ENCODE data around the gene GBF1.

The GBF1 gene

GRCh38 chr10:102416695-102417094 lies 171.4 kb downstream of the GBF1 start:
- H3K27me3 ChIP-seq (ENCODE audit: insufficient read depth, poor library complexity, severe bottlenecking): peaks cover 22% of the 10 kb centered on the region
- TF ChIP-seq POLR2AphosphoS5 (IDR thresholded peaks at IDR 0.05; ENCODE audit: low read depth) (no peak), GABPA (IDR thresholded peaks at IDR 0.05; ENCODE audit: low read depth) (no peak), SPI1 (IDR thresholded peaks at IDR 0.05; ENCODE audit: borderline replicate concordance, low read depth) (no peak), REST (IDR thresholded peaks at IDR 0.05; ENCODE audit: insufficient replicate concordance, low read depth) (no peak)
- TF ChIP-seq, protein P1, sequence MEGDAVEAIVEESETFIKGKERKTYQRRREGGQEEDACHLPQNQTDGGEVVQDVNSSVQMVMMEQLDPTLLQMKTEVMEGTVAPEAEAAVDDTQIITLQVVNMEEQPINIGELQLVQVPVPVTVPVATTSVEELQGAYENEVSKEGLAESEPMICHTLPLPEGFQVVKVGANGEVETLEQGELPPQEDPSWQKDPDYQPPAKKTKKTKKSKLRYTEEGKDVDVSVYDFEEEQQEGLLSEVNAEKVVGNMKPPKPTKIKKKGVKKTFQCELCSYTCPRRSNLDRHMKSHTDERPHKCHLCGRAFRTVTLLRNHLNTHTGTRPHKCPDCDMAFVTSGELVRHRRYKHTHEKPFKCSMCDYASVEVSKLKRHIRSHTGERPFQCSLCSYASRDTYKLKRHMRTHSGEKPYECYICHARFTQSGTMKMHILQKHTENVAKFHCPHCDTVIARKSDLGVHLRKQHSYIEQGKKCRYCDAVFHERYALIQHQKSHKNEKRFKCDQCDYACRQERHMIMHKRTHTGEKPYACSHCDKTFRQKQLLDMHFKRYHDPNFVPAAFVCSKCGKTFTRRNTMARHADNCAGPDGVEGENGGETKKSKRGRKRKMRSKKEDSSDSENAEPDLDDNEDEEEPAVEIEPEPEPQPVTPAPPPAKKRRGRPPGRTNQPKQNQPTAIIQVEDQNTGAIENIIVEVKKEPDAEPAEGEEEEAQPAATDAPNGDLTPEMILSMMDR (IDR thresholded peaks at IDR 0.05; ENCODE audit: insufficient read depth, low read length): no peak
- no peak for DNase-seq (ENCODE audit: low read depth in 1 of 2, low spot score in 1 of 2)
- H3K4me3 ChIP-seq (replicated peaks; ENCODE audit: insufficient read depth, low read length): no peak overlapping the region
- no peak overlapping the region for H3K27ac ChIP-seq (replicated peaks)

DNA sequence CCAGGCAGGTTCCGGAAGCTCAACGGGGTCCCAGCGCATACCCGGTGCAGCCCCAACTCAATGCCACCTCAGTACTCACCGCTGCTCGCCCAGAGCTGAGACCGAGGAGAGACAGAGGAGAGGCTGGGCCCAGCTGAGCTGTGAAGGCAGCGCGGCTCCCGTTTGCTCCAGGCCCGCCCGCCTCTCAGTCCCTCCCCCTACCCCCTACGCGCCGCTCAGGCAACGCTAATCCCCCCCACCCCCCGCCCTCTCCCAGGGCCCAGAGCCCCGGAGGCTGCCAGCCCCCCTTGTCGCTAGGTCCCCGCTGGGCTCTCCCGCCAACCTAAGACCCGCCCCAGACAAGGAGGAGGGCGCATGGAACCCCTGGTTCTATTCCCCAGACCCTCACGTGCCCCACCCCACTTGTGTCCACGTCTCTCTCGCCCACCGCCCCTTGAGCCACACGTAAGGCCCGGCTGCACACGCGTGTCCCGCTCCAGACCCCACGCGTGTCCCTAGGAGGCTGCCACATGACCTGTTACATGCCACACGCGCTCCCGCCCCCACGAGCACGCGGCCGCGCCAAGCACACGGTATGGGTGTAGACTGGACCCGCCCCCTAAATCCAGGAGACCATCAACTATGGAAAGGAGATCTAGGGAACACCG lies 173.4 kb downstream of the GBF1 start, which contains the start of gene PSD:
TSS of gene PSD (minus strand) at position 164 of the 647 bp plus-strand sequence. CDS start 1,747 bp downstream, outside the sequence.
- DNase-seq (ENCODE audit: low read depth in 1 of 2, low spot score in 1 of 2): no peak
- Histone ChIP-seq H3K27ac (replicated peaks) (no peak within 1 kb of the TSS), H3K27me3 (ENCODE audit: insufficient read depth, poor library complexity, severe bottlenecking) (peaks cover 8% of the 10 kb centered on the region), H3K4me3 (replicated peaks; ENCODE audit: insufficient read depth, low read length) (peak within 1 kb of the TSS; percentile 99)
- TF ChIP-seq POLR2AphosphoS5 (IDR thresholded peaks at IDR 0.05; ENCODE audit: low read depth): no peak

GRCh38 chr10:102419269-102420180 lies 174.2 kb downstream of the GBF1 start:
- TF ChIP-seq REST (IDR thresholded peaks at IDR 0.05; ENCODE audit: insufficient replicate concordance, low read depth) (peak; percentile 96), POLR2AphosphoS5 (IDR thresholded peaks at IDR 0.05; ENCODE audit: low read depth) (no peak)
- peaks cover 8% of the 10 kb centered on the region for H3K27me3 ChIP-seq (ENCODE audit: insufficient read depth, poor library complexity, severe bottlenecking)
- peak in 1 of 2 experiments; percentile 41 for DNase-seq (ENCODE audit: low read depth in 1 of 2, low spot score in 1 of 2)
- H3K4me3 ChIP-seq (replicated peaks; ENCODE audit: insufficient read depth, low read length): peak overlapping the region; percentile 99
- H3K27ac ChIP-seq (replicated peaks): no peak overlapping the region

GRCh38 chr10:102420181-102420713 lies 174.9 kb downstream of the GBF1 start:
- Histone ChIP-seq H3K27ac (replicated peaks) (peak overlapping the region; percentile 82), H3K27me3 (ENCODE audit: insufficient read depth, poor library complexity, severe bottlenecking) (peaks cover 8% of the 10 kb centered on the region), H3K4me3 (replicated peaks; ENCODE audit: insufficient read depth, low read length) (peak overlapping the region; percentile 99)
- TF ChIP-seq SPI1 (IDR thresholded peaks at IDR 0.05; ENCODE audit: borderline replicate concordance, low read depth) (no peak), REST (IDR thresholded peaks at IDR 0.05; ENCODE audit: insufficient replicate concordance, low read depth) (peak; percentile 81), GABPA (IDR thresholded peaks at IDR 0.05; ENCODE audit: low read depth) (no peak), POLR2AphosphoS5 (IDR thresholded peaks at IDR 0.05; ENCODE audit: low read depth) (no peak)
- TF ChIP-seq, protein P1 (IDR thresholded peaks at IDR 0.05; ENCODE audit: insufficient read depth, low read length): no peak
- DNase-seq (ENCODE audit: low read depth in 1 of 2, low spot score in 1 of 2): no peak
